ENCODE measurements around the gene GLRX2. TPM values are rescaled to one million over a fixed set of nuclear protein-coding genes. Genes with fewer than 3 reads are reported as not detected.

Gene GLRX2
- total RNA-seq, 1 experiment from 2014 or later: 18.6 TPM

- H2AFZ ChIP-seq (ENCODE audit: low read length): no peak overlapping the region
- no peaks in the 10 kb centered on the region for H3K9me2 ChIP-seq (replicated peaks; ENCODE audit: low read length)
- H3K4me1 ChIP-seq (ENCODE audit: insufficient read depth, low read length): peaks cover 19% of the 10 kb centered on the region
- H3K36me3 ChIP-seq (ENCODE audit: low read depth, low read length): peaks cover 12% of the 10 kb centered on the region
- CTCF ChIA-PET: no interaction called here
- DNase-seq: no peak
- no peak overlapping the region for H3K4me2 ChIP-seq (ENCODE audit: low read length)
- intact Hi-C loops (cut with micrococcal nuclease): no loop called here
- no peak overlapping the region for H3K4me3 ChIP-seq (ENCODE audit: low read length)
- peaks cover 64% of the 10 kb centered on the region for H3K79me2 ChIP-seq (ENCODE audit: low read length)
- H3F3A ChIP-seq (ENCODE audit: low read length, unreplicated experiment): no peaks in the 10 kb centered on the region
- no TSS peak for BruUV-seq (replicated peaks)
- no peaks in the 10 kb centered on the region for H3K27me3 ChIP-seq (ENCODE audit: low read length)
- ATAC-seq: no peak
- H3K9me3 ChIP-seq (ENCODE audit: low read length): no peaks in the 10 kb centered on the region
- TF ChIP-seq EZH2 (IDR thresholded peaks at IDR 0.05; ENCODE audit: low read length, unreplicated experiment): no peak
- no peak for TF ChIP-seq CTCF (conservative IDR thresholded peaks at IDR 0.05; ENCODE audit: low read depth, low read length)
- no peak for TF ChIP-seq EZH2phosphoT487 (IDR thresholded peaks at IDR 0.05; ENCODE audit: borderline replicate concordance, low read length)
- H3K27ac ChIP-seq (ENCODE audit: low read length): no peak overlapping the region
- POLR2A ChIA-PET (ENCODE audit: unreplicated experiment): no interaction called here
- H3K9ac ChIP-seq (ENCODE audit: low read length): no peak overlapping the region
- H4K20me1 ChIP-seq (ENCODE audit: low read length): peaks cover 15% of the 10 kb centered on the region
Measured at GRCh38 chr1:193125369-193125768, 20.2 kb upstream of the GLRX2 start.

- H3K9me2 ChIP-seq (replicated peaks; ENCODE audit: low read length): no peaks in the 10 kb centered on the region
- no peak overlapping the region for H2AFZ ChIP-seq (ENCODE audit: low read length)
- no peaks in the 10 kb centered on the region for H3K9me3 ChIP-seq (ENCODE audit: low read length)
- H3K27ac ChIP-seq (ENCODE audit: low read length): no peak overlapping the region
- ChIA-PET POLR2A (ENCODE audit: unreplicated experiment) (no interaction called here), CTCF (no interaction called here)
- H3K4me1 ChIP-seq (ENCODE audit: insufficient read depth, low read length): peaks cover 19% of the 10 kb centered on the region
- no peaks in the 10 kb centered on the region for H3F3A ChIP-seq (ENCODE audit: low read length, unreplicated experiment)
- H3K79me2 ChIP-seq (ENCODE audit: low read length): peaks cover 62% of the 10 kb centered on the region
- peaks cover 15% of the 10 kb centered on the region for H4K20me1 ChIP-seq (ENCODE audit: low read length)
- peaks cover 8% of the 10 kb centered on the region; the same call in 1 of the 2 replicates for H3K36me3 ChIP-seq (ENCODE audit: low read depth, low read length)
- TF ChIP-seq CTCF (conservative IDR thresholded peaks at IDR 0.05; ENCODE audit: low read depth, low read length): no peak
- TF ChIP-seq EZH2phosphoT487 (IDR thresholded peaks at IDR 0.05; ENCODE audit: borderline replicate concordance, low read length): no peak
- H3K27me3 ChIP-seq (ENCODE audit: low read length): no peaks in the 10 kb centered on the region
- H3K9ac ChIP-seq (ENCODE audit: low read length): peak overlapping the region; percentile 88; the same call in 1 of the 2 replicates
- peak overlapping the region; percentile 81 for H3K4me3 ChIP-seq (ENCODE audit: low read length)
- intact Hi-C loops (cut with micrococcal nuclease): loop anchor here (2.0 to 5.0 kb wide), 2 partner anchors 66 to 315 kb away; partner anchors contain the start of genes RGS2, RO60 and UCHL5
- peak overlapping the region; percentile 87 for H3K4me2 ChIP-seq (ENCODE audit: low read length)
- ATAC-seq (no peak), DNase-seq (no peak)
- BruUV-seq (replicated peaks): no TSS peak
Measured at GRCh38 chr1:193123751-193124150, 18.5 kb upstream of the GLRX2 start.

All from PC-3 (cell line).